Inflammatory macrophage treated with lipopolysaccharide for 1 hour (primary cell): ENCODE results near the gene NAPSA.
"Not testable (repeated sequence)": the region's sequence is repeated elsewhere in the genome, so short reads cannot be mapped to it uniquely, and the experiment has no call there.

Experiments
- DNase-seq, 2 donors: peaks; one replicate each; pipeline ENCODE4 v3.0.0-alpha.2; 2020 to 2022

The NAPSA gene

GRCh38 chr19:50365434-50366306, at the start of gene NAPSA:
TSS of gene NAPSA (minus strand) at chr19:50365639. CDS start at chr19:50365621, 18 bp downstream.
- DNase-seq: no peak

- DNase-seq: no peak
Measured at GRCh38 chr19:50413531-50413930, 48.1 kb upstream of the NAPSA start.

GRCh38 chr19:50413096-50413495, 47.7 kb upstream of the NAPSA start:
- no peak for DNase-seq

- no peak for DNase-seq
Measured at GRCh38 chr19:50412419-50412818, 47.0 kb upstream of the NAPSA start.

GRCh38 chr19:50410109-50410508, 44.7 kb upstream of the NAPSA start:
- no peak for DNase-seq

GRCh38 chr19:50409347-50409746, 43.9 kb upstream of the NAPSA start:
- DNase-seq: no peak

- no peak for DNase-seq
Measured at GRCh38 chr19:50406829-50407228, 41.4 kb upstream of the NAPSA start.

GRCh38 chr19:50406156-50406820, 40.8 kb upstream of the NAPSA start:
- no peak for DNase-seq

GRCh38 chr19:50402544-50403301, 37.3 kb upstream of the NAPSA start:
- DNase-seq: no peak

- DNase-seq: no peak
Measured at GRCh38 chr19:50401605-50402450, 36.4 kb upstream of the NAPSA start.

GRCh38 chr19:50399368-50399745, 33.9 kb upstream of the NAPSA start:
- DNase-seq: no peak

GRCh38 chr19:50398675-50399367, 33.4 kb upstream of the NAPSA start:
- DNase-seq: no peak

GRCh38 chr19:50394017-50394416, 28.6 kb upstream of the NAPSA start:
- no peak for DNase-seq

GRCh38 chr19:50393589-50393988, 28.1 kb upstream of the NAPSA start:
- DNase-seq: no peak

- DNase-seq: no peak
Measured at GRCh38 chr19:50392759-50393158, 27.3 kb upstream of the NAPSA start.

GRCh38 chr19:50390952-50391351, 25.5 kb upstream of the NAPSA start:
- DNase-seq: not testable (repeated sequence)

GRCh38 chr19:50390295-50390694, 24.9 kb upstream of the NAPSA start:
- not testable (repeated sequence) for DNase-seq

- DNase-seq: no peak
Measured at GRCh38 chr19:50387868-50388245, 22.4 kb upstream of the NAPSA start.

GRCh38 chr19:50387176-50387867, 21.9 kb upstream of the NAPSA start:
- DNase-seq: peak; percentile 75 to 83

- DNase-seq: peak; percentile 71 to 91
Measured at GRCh38 chr19:50384685-50385535, 19.5 kb upstream of the NAPSA start.
